ENCODE results near the gene HES5.

GRCh38 chr1:2510366-2511155 lies 19.5 kb downstream of the HES5 start:
- TF ChIP-seq EZH2 (IDR thresholded peaks at IDR 0.05; ENCODE audit: insufficient read depth, poor library complexity, severe bottlenecking) (no peak), EZH2phosphoT487 (IDR thresholded peaks at IDR 0.05; ENCODE audit: insufficient read depth, low read depth) (no peak)

Data from GM23248 (cell line).